Neuron (in vitro differentiated cells): ENCODE results near the gene ZNF681.
A peak's percentile ranks its signal among the peaks of the same experiment; 100 is the strongest.
"Not testable (repeated sequence)": the region's sequence is repeated elsewhere in the genome, so short reads cannot be mapped to it uniquely, and the experiment has no call there.

Experiments used
- H2AFZ ChIP-seq: one replicate; pipeline ENCODE4 v1.6.1; 2013; ENCODE audit warnings: low read depth, mild to moderate bottlenecking, inconsistent platforms, low read length, moderate library complexity
- H3K27me3 ChIP-seq: one replicate; pipeline ENCODE4 v1.6.1; 2013; ENCODE audit warnings: low read length; ENCODE audit not compliant: insufficient read depth
- H3K36me3 ChIP-seq: one replicate; pipeline ENCODE4 v1.6.1; 2013; ENCODE audit warnings: low read length; ENCODE audit not compliant: insufficient read depth
- H3K4me1 ChIP-seq: one replicate; pipeline ENCODE4 v1.6.1; 2013; ENCODE audit warnings: low read length; ENCODE audit not compliant: insufficient read depth
- H3K4me3 ChIP-seq: 2 replicates; pipeline ENCODE4 v1.5.1; 2013; ENCODE audit warnings: mild to moderate bottlenecking, low read length, moderate library complexity
- H3K9me3 ChIP-seq: one replicate; pipeline ENCODE4 v1.6.1; 2013; ENCODE audit warnings: low read length

ZNF681 gene

DNA sequence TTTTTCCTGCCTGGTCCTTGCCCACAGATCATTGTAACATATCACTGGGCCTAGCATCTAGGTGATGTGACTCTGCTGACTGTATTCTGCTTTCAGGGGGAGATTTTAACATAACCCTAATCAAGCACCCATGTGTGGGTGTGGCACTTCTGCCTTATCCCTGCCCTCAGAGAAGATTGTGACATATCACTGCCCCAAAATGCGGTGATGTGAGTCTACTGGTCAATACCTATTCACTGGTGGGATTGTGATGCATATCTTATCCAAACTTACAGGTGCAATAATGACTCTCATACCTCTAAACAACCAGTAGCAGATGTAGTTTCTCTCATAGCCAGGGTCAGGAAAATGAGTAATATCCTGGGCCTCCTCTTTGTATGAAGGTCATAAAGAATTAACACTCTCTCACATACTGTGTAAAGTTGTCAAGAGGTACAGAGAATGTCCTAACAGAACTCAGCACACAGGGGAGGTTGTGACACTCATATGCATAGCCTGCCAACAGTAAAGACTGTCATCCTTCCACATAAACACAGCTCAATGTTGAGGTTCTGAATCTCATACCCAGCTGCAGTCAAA lies 12.1 kb upstream of the ZNF681 start:
- no peaks in the 10 kb centered on the region for H3K27me3 ChIP-seq
- H3K9me3 ChIP-seq = peaks cover 52% of the 10 kb centered on the region
- H3K4me1 ChIP-seq = no peaks in the 10 kb centered on the region
- H3K4me3 ChIP-seq = no peak overlapping the region
- no peak overlapping the region for H2AFZ ChIP-seq
- H3K36me3 ChIP-seq = peaks cover 70% of the 10 kb centered on the region

GRCh38 chr19:23769691-23770468 lies 11.2 kb upstream of the ZNF681 start:
- H3K4me1 ChIP-seq = no peaks in the 10 kb centered on the region
- no peaks in the 10 kb centered on the region for H3K27me3 ChIP-seq
- peaks cover 69% of the 10 kb centered on the region for H3K36me3 ChIP-seq
- no peak overlapping the region for H2AFZ ChIP-seq
- no peak overlapping the region for H3K4me3 ChIP-seq
- H3K9me3 ChIP-seq = peaks cover 45% of the 10 kb centered on the region

- H3K27me3 ChIP-seq = no peaks in the 10 kb centered on the region
- H3K9me3 ChIP-seq = peaks cover 27% of the 10 kb centered on the region
- H3K4me3 ChIP-seq = no peak overlapping the region
- H2AFZ ChIP-seq = no peak overlapping the region
- peaks cover 7% of the 10 kb centered on the region for H3K4me1 ChIP-seq
- peaks cover 48% of the 10 kb centered on the region for H3K36me3 ChIP-seq
Observed at GRCh38 chr19:23766951-23767350, 8.3 kb upstream of the ZNF681 start.

GRCh38 chr19:23764781-23765180 lies 6.1 kb upstream of the ZNF681 start:
- H3K4me3 ChIP-seq = no peak overlapping the region
- peaks cover 28% of the 10 kb centered on the region for H3K36me3 ChIP-seq
- no peaks in the 10 kb centered on the region for H3K27me3 ChIP-seq
- H3K9me3 ChIP-seq = peaks cover 15% of the 10 kb centered on the region
- no peak overlapping the region for H2AFZ ChIP-seq
- H3K4me1 ChIP-seq = peaks cover 7% of the 10 kb centered on the region

DNA sequence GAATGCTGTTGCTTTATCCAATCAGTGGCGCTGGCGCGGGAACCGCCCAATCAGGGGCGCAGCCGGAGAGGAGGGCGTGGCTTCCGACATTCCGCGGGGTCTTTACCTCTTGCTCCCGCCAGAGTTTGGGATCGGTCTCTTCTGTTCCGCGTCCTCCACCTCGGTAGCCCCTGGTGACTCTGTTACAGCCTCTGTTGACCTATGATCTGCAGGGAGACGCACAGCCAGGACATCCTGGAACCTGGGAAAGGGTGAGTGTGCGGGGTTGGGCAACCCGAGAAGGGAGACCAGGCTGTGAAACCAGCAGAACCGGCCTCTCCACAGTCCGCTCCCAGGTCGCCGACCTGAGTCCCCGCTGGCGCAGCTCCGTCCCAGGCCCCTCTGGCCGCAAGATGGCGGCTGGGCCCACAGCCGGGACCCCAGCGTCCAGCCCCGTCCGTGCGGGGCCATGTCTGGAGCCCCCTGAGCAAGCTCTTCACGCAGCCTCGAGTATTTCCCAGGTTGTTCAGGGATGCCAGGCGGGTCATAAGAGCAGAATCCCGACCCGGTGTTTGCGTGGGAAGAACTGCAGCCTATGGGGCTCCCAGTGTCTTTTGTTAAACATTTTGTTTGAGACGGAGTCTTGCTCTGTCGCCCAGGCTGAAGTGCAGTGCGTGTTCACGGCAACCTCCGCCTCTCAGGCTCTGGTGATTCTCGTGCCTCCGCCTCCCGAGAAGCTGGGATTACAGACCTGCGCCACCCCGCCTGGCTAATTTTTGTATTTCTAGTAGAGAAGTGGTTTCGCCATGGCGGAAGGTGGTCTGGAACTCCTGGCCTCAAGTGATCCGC lies 4.4 kb upstream of the ZNF681 start:
- Histone ChIP-seq H3K27me3 (no peaks in the 10 kb centered on the region), H3K36me3 (peaks cover 18% of the 10 kb centered on the region), H3K9me3 (peaks cover 7% of the 10 kb centered on the region), H3K4me3 (peak overlapping the region; percentile 69), H3K4me1 (peaks cover 9% of the 10 kb centered on the region), H2AFZ (peak overlapping the region; percentile 22)

DNA sequence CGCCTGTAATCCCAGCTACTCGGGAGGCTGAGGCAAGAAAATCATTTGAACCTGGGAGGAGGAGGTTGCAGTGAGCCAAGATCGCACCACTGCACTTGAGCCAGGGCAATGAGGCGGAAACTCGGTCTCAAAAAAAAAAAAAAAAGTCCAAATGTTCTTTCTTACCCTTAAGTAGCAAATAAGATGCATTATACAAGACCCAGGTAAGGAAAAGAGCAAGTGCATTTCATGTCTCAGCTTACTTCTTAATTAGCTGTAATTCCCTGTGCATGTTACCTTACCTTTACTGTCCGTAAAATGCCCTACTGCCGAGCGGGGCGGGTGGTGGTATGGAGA lies 3.8 kb upstream of the ZNF681 start:
- H3K4me1 ChIP-seq = peaks cover 14% of the 10 kb centered on the region
- H3K36me3 ChIP-seq = peaks cover 18% of the 10 kb centered on the region

DNA sequence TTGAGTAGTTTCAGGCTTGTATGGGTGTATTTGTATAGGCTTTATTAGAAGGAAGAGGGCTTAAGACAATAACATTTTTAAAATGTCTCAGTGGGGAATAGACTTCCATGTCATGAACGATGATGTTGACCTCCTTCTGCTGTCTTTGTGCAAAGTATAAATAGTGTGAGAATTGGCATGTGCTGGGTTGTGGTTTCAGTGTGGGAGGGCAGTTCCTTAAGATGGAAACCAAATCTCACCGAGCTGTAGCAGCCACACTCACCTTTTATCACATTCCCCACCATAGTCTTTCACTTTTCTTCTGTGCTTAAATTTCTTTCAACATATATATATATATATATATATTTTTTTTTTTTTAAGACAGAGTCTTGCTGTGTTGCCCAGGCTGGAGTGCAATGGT lies 1.6 kb upstream of the ZNF681 start:
- not testable (repeated sequence) for H3K4me3 ChIP-seq, H3K27me3 ChIP-seq, H3K36me3 ChIP-seq, H3K9me3 ChIP-seq, H2AFZ ChIP-seq
- peaks cover 15% of the 10 kb centered on the region for H3K4me1 ChIP-seq

More for the DNA sequence above, 3.8 kb upstream of the ZNF681 start:
- H3K9me3 ChIP-seq = peaks cover 7% of the 10 kb centered on the region
- no peaks in the 10 kb centered on the region for H3K27me3 ChIP-seq
- H2AFZ ChIP-seq = peak overlapping the region; percentile 22
- peak overlapping the region; percentile 69 for H3K4me3 ChIP-seq

DNA sequence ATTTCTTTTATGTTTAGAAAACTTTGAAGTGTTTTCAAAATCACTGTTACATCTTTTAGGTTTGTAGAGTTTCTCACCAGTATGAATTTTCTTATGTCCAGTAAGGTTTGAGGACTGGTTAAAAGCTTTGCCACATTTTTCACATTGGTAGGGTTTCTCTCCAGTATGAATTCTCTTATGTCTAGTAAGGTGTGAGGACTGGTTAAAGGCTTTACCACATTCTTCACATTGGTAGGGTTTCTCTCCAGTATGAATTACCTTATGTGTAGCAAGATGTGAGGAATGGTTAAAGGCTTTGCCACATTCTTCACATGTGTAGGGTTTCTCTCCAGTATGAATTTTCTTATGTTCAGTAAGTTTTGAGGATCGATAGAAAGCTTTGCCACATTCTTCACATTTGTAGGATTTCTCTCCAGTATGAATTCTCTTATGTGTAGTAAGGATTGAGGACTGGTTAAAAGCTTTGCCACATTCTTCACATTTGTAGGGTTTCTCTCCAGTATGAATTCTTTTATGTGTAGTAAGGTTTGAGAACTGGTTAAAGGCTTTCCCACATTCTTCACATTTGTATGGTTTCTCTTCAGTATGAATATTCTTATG lies 15.0 kb downstream of the ZNF681 start:
- H2AFZ ChIP-seq = not testable (repeated sequence)
- Histone ChIP-seq H3K9me3 (peaks cover 34% of the 10 kb centered on the region), H3K36me3 (peaks cover 32% of the 10 kb centered on the region)

DNA sequence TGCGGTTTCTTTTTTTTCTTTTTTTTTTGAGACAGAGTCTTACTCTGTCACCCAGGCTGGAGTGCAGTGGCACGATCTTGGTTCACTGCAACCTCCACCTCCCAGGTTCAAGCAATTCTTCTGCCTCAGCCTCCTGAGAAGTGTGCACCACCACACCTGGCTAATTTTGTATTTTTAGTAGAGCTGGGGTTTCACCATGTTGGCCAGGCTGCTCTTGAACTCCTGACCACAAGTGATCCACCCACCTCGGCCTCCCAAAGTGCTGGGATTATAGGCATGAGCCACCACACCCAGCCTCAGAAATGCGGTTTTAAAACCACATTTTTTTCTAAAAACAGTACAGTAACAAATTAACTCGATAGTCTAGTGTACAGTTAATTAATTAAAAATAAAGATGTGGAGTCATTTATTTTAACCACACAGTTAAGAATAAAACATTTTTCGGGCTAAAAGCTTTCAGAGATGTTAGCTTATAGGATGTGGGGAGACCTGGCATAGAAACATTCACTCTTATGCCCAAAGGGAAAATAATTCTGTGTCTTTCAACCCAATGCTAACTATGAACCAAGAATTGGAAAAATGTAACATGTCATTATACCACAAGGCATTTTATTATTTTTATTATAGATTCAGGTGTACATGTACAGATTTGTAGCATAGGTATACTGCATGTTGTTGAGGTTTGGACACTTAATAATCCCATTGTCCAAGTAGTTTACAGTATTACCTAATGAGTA lies 27.8 kb downstream of the ZNF681 start:
- not testable (repeated sequence) for H3K4me3 ChIP-seq, H3K9me3 ChIP-seq, H2AFZ ChIP-seq, H3K4me1 ChIP-seq, H3K27me3 ChIP-seq, H3K36me3 ChIP-seq

More for the DNA sequence above, 15.0 kb downstream of the ZNF681 start:
- not testable (repeated sequence) for H3K27me3 ChIP-seq, H3K4me1 ChIP-seq, H3K4me3 ChIP-seq

- H3K4me1 ChIP-seq, H3K27me3 ChIP-seq, H2AFZ ChIP-seq, H3K36me3 ChIP-seq, H3K9me3 ChIP-seq, H3K4me3 ChIP-seq: not testable (repeated sequence)
Observed at GRCh38 chr19:23724161-23724560, 34.5 kb downstream of the ZNF681 start.

DNA sequence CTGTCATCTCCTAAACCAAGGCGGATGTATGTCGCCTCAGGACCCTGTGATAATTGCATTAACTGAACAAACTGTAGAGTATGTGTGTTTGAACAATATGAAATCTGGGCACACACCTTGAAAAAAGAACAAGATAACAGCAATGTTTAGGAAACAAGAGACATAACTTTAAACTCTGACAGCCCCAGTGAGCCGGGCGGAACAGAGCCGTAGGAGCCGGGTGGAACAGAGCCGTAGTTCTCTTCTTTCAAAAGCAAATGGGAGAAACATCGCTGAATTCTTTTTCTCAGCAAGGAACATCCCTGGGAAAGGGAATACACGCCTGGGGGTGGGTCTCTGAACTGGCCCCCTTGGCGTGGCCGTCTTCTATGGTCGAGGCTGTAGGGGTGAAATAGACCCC lies 39.9 kb downstream of the ZNF681 start:
- Histone ChIP-seq H2AFZ (no peak overlapping the region), H3K4me3 (no peak overlapping the region), H3K4me1 (no peaks in the 10 kb centered on the region), H3K9me3 (no peaks in the 10 kb centered on the region), H3K36me3 (no peaks in the 10 kb centered on the region), H3K27me3 (no peaks in the 10 kb centered on the region)

DNA sequence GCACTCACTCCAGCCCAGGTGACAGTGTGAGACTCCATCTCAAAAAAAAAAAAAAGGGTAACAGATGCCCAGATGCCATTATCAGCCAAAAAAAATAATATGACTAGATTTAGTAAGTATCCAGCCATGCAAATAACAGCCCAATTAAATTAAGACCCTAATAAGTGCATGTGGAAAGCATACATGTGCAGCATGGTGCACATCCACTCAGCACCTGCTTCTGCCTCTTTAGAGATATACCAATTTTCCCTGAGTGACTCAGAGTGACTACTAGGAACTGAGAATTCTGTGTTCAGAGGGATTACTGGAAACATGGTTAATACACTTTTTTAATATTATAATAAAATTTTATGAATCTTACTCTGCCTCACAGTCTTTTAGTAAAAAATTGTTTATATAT lies 41.9 kb downstream of the ZNF681 start:
- Histone ChIP-seq H3K4me3 (no peak overlapping the region), H3K9me3 (no peaks in the 10 kb centered on the region), H2AFZ (no peak overlapping the region), H3K36me3 (no peaks in the 10 kb centered on the region), H3K4me1 (no peaks in the 10 kb centered on the region), H3K27me3 (no peaks in the 10 kb centered on the region)
